Nephron (organoid): ENCODE data around the gene SUPV3L1.
A peak's percentile ranks its signal among the peaks of the same experiment; 100 is the strongest.
"Not testable (repeated sequence)": the region's sequence is repeated elsewhere in the genome, so short reads cannot be mapped to it uniquely, and the experiment has no call there.

Experiments used
- H3K27ac Mint-ChIP-seq, 3 experiments: 2 replicates each; pipeline ENCODE4 v1.8.0; 2020; ENCODE audit warnings: mixed read lengths in 3 of 3, mild to moderate bottlenecking in 2 of 3, moderate library complexity in 1 of 3
- H3K27me3 Mint-ChIP-seq: 2 replicates; pipeline ENCODE4 v1.8.0; 2021; ENCODE audit warnings: low read depth, mild to moderate bottlenecking, moderate library complexity, mixed read lengths
- H3K36me3 Mint-ChIP-seq: 2 replicates; pipeline ENCODE4 v1.8.0; 2020; ENCODE audit warnings: low read depth, mixed read lengths
- H3K4me1 Mint-ChIP-seq: 2 replicates; pipeline ENCODE4 v1.8.0; 2020; ENCODE audit warnings: mixed read lengths
- H3K4me3 Mint-ChIP-seq, 3 experiments: 2 replicates each; pipeline ENCODE4 v1.8.0; 2020; ENCODE audit warnings: mild to moderate bottlenecking in 3 of 3, mixed read lengths in 3 of 3, moderate library complexity in 2 of 3
- H3K9me3 Mint-ChIP-seq: 2 replicates; pipeline ENCODE4 v1.8.0; 2020; ENCODE audit warnings: mixed read lengths
- CTCF ChIP-seq, 3 experiments: fragments of 200-600 bp; sonication (generic); IDR thresholded peaks; one replicate each; pipeline ENCODE4 v1.5.0; 2021; ENCODE audit warnings: antibody characterized with exemption in 3 of 3; ENCODE audit not compliant: unreplicated experiment in 3 of 3

SUPV3L1 gene

GRCh38 chr10:69179743-69180524 lies at the start of gene SUPV3L1:
SUPV3L1 (plus strand) TSS chr10:69180234; CDS start chr10:69180292, 58 bp downstream.
- peak within 1 kb of the TSS; percentile 96 to 99 (median 98) for H3K4me3 Mint-ChIP-seq
- H3K4me1 Mint-ChIP-seq, result peaks cover 23% of the 10 kb centered on the region
- peak within 1 kb of the TSS; percentile 100 for H3K27ac Mint-ChIP-seq
- no peak for TF ChIP-seq CTCF (IDR thresholded peaks at IDR 0.05; ENCODE audit: unreplicated experiment in 3 of 3)
- no peaks in the 10 kb centered on the region for H3K27me3 Mint-ChIP-seq
- peaks cover 3% of the 10 kb centered on the region for H3K36me3 Mint-ChIP-seq
- H3K9me3 Mint-ChIP-seq, result no peaks in the 10 kb centered on the region

- Mint-ChIP-seq H3K27ac (peak overlapping the region in 1 of 3 experiments; percentile 6), H3K9me3 (no peaks in the 10 kb centered on the region), H3K36me3 (peaks cover 26% of the 10 kb centered on the region), H3K4me1 (peaks cover 12% of the 10 kb centered on the region), H3K4me3 (no peak overlapping the region), H3K27me3 (no peaks in the 10 kb centered on the region)
- TF ChIP-seq CTCF (IDR thresholded peaks at IDR 0.05; ENCODE audit: unreplicated experiment in 3 of 3), result no peak
Measured at GRCh38 chr10:69130251-69130650, 49.8 kb upstream of the SUPV3L1 start.

GRCh38 chr10:69139961-69140360 lies 40.1 kb upstream of the SUPV3L1 start:
- Mint-ChIP-seq H3K27ac (no peak overlapping the region), H3K27me3 (no peaks in the 10 kb centered on the region), H3K36me3 (peaks cover 39% of the 10 kb centered on the region), H3K4me3 (no peak overlapping the region), H3K4me1 (no peaks in the 10 kb centered on the region), H3K9me3 (no peaks in the 10 kb centered on the region)
- TF ChIP-seq CTCF (IDR thresholded peaks at IDR 0.05; ENCODE audit: unreplicated experiment in 3 of 3), result no peak

- H3K36me3 Mint-ChIP-seq, result peaks cover 34% of the 10 kb centered on the region
- H3K27me3 Mint-ChIP-seq, result no peaks in the 10 kb centered on the region
- no peak overlapping the region for H3K4me3 Mint-ChIP-seq
- no peak overlapping the region for H3K27ac Mint-ChIP-seq
- no peak for TF ChIP-seq CTCF (IDR thresholded peaks at IDR 0.05; ENCODE audit: unreplicated experiment in 3 of 3)
- H3K9me3 Mint-ChIP-seq, result no peaks in the 10 kb centered on the region
- H3K4me1 Mint-ChIP-seq, result no peaks in the 10 kb centered on the region
Measured at GRCh38 chr10:69141304-69141703, 38.7 kb upstream of the SUPV3L1 start.

- H3K4me1 Mint-ChIP-seq, result not testable (repeated sequence)
Measured at GRCh38 chr10:69142074-69142473, 38.0 kb upstream of the SUPV3L1 start.

GRCh38 chr10:69142983-69143382 lies 37.1 kb upstream of the SUPV3L1 start:
- H3K27ac Mint-ChIP-seq, result no peak overlapping the region
- H3K36me3 Mint-ChIP-seq, result peaks cover 26% of the 10 kb centered on the region

More at GRCh38 chr10:69142074-69142473, 38.0 kb upstream of the SUPV3L1 start:
- H3K27ac Mint-ChIP-seq, H3K9me3 Mint-ChIP-seq, H3K27me3 Mint-ChIP-seq, H3K4me3 Mint-ChIP-seq: not testable (repeated sequence)
- peaks cover 34% of the 10 kb centered on the region for H3K36me3 Mint-ChIP-seq

More at GRCh38 chr10:69142983-69143382, 37.1 kb upstream of the SUPV3L1 start:
- Mint-ChIP-seq H3K4me1 (no peaks in the 10 kb centered on the region), H3K27me3 (no peaks in the 10 kb centered on the region), H3K9me3 (no peaks in the 10 kb centered on the region), H3K4me3 (no peak overlapping the region)
- TF ChIP-seq CTCF (IDR thresholded peaks at IDR 0.05; ENCODE audit: unreplicated experiment in 3 of 3), result no peak
